NT2/D1 (cell line): ENCODE results near the gene FAM221A.

Source experiments
- DNase-seq: peaks from one replicate; pipeline ENCODE4 v3.0.0-alpha.2; 2011; ENCODE audit warnings: low read depth, low spot score
- H3K27me3 ChIP-seq: 2 replicates; pipeline ENCODE4 v1.6.0; 2011; ENCODE audit warnings: mild to moderate bottlenecking; ENCODE audit not compliant: insufficient read length, insufficient read depth
- H3K36me3 ChIP-seq: 2 replicates; pipeline ENCODE4 v1.6.1; 2011; ENCODE audit warnings: mild to moderate bottlenecking, low read length, mixed read lengths; ENCODE audit not compliant: insufficient read depth, insufficient read length
- H3K4me1 ChIP-seq: 2 replicates; pipeline ENCODE4 v1.5.1; 2011; ENCODE audit not compliant: insufficient read depth, insufficient read length
- H3K4me3 ChIP-seq: 2 replicates; pipeline ENCODE4 v1.5.1; 2011; ENCODE audit warnings: low read depth; ENCODE audit not compliant: insufficient read length
- H3K9ac ChIP-seq: 2 replicates; pipeline ENCODE4 v1.6.0; 2011; ENCODE audit warnings: low read depth; ENCODE audit not compliant: insufficient read length
- H3K9me3 ChIP-seq: 2 replicates; pipeline ENCODE4 v1.5.1; 2011; ENCODE audit warnings: mild to moderate bottlenecking, low read length; ENCODE audit not compliant: insufficient read depth
- SUZ12 ChIP-seq: IDR thresholded peaks from 2 replicates; pipeline ENCODE4 v1.6.1; 2011; ENCODE audit not compliant: insufficient read length, insufficient read depth; ENCODE audit errors: extremely low read depth
- YY1 ChIP-seq: IDR thresholded peaks from 2 replicates; pipeline ENCODE4 v1.6.1; 2011; ENCODE audit not compliant: insufficient read length, insufficient read depth
- ZNF274 ChIP-seq: IDR thresholded peaks from 2 replicates; pipeline ENCODE4 v1.6.1; 2011; ENCODE audit warnings: mild to moderate bottlenecking, low read depth, low read length

Gene FAM221A

GRCh38 chr7:23679898-23680413, at the start of gene FAM221A:
TSS of gene FAM221A (plus strand) at chr7:23680199. CDS start at chr7:23680219, 20 bp downstream.
- Histone ChIP-seq H3K36me3 (no peaks in the 10 kb centered on the region), H3K9me3 (no peaks in the 10 kb centered on the region; the same call in 1 of the 2 replicates), H3K4me3 (no peak within 1 kb of the TSS), H3K4me1 (no peaks in the 10 kb centered on the region), H3K9ac (no peak within 1 kb of the TSS), H3K27me3 (no peaks in the 10 kb centered on the region)
- DNase-seq, result no peak
- TF ChIP-seq ZNF274 (no peak), SUZ12 (no peak), YY1 (no peak)

GRCh38 chr7:23633417-23633816, 46.6 kb upstream of the FAM221A start:
- H3K4me3 ChIP-seq, result no peak overlapping the region
- no peak overlapping the region for H3K9ac ChIP-seq
- peaks cover 3% of the 10 kb centered on the region for H3K36me3 ChIP-seq
- no peaks in the 10 kb centered on the region for H3K27me3 ChIP-seq
- no peak for DNase-seq
- 0 out of 2 replicates have a peak, but pooled peaks cover 4% of the 10 kb centered on the region for H3K9me3 ChIP-seq
- TF ChIP-seq YY1, result no peak
- TF ChIP-seq ZNF274, result no peak
- TF ChIP-seq SUZ12, result no peak
- H3K4me1 ChIP-seq, result no peaks in the 10 kb centered on the region

- Histone ChIP-seq H3K4me1 (peaks cover 5% of the 10 kb centered on the region), H3K27me3 (no peaks in the 10 kb centered on the region), H3K4me3 (no peak overlapping the region), H3K9ac (no peak overlapping the region), H3K9me3 (no peaks in the 10 kb centered on the region), H3K36me3 (no peaks in the 10 kb centered on the region)
- TF ChIP-seq SUZ12, result no peak
- TF ChIP-seq YY1, result no peak
- no peak for TF ChIP-seq ZNF274
- no peak for DNase-seq
Observed at GRCh38 chr7:23645822-23646221, 34.2 kb upstream of the FAM221A start.

- no peak overlapping the region for H3K4me3 ChIP-seq
- H3K36me3 ChIP-seq, result no peaks in the 10 kb centered on the region
- TF ChIP-seq YY1 (no peak), SUZ12 (no peak), ZNF274 (no peak)
- no peaks in the 10 kb centered on the region for H3K4me1 ChIP-seq
- DNase-seq, result no peak
- H3K9ac ChIP-seq, result no peak overlapping the region
- H3K27me3 ChIP-seq, result no peaks in the 10 kb centered on the region
- H3K9me3 ChIP-seq, result peaks cover 44% of the 10 kb centered on the region
Observed at GRCh38 chr7:23653942-23654341, 26.1 kb upstream of the FAM221A start.

- H3K9ac ChIP-seq, result no peak overlapping the region
- H3K4me1 ChIP-seq, result no peaks in the 10 kb centered on the region
- no peaks in the 10 kb centered on the region for H3K27me3 ChIP-seq
- no peak overlapping the region for H3K4me3 ChIP-seq
- peak; percentile 57 for DNase-seq
- no peak for TF ChIP-seq YY1
- no peak for TF ChIP-seq SUZ12
- no peak for TF ChIP-seq ZNF274
- H3K9me3 ChIP-seq, result peaks cover 50% of the 10 kb centered on the region
- no peaks in the 10 kb centered on the region for H3K36me3 ChIP-seq
Observed at GRCh38 chr7:23654508-23654907, 25.5 kb upstream of the FAM221A start.

GRCh38 chr7:23655433-23655832, 24.6 kb upstream of the FAM221A start:
- TF ChIP-seq ZNF274 (no peak), SUZ12 (no peak), YY1 (no peak)
- no peaks in the 10 kb centered on the region for H3K27me3 ChIP-seq
- H3K4me1 ChIP-seq, result no peaks in the 10 kb centered on the region
- H3K9me3 ChIP-seq, result peaks cover 50% of the 10 kb centered on the region
- no peak for DNase-seq
- H3K4me3 ChIP-seq, result no peak overlapping the region
- H3K9ac ChIP-seq, result no peak overlapping the region
- H3K36me3 ChIP-seq, result no peaks in the 10 kb centered on the region

- DNase-seq, result no peak
- peaks cover 5% of the 10 kb centered on the region for H3K4me1 ChIP-seq
Observed at GRCh38 chr7:23658831-23659427, 21.1 kb upstream of the FAM221A start.

More at GRCh38 chr7:23658831-23659427, 21.1 kb upstream of the FAM221A start:
- Histone ChIP-seq H3K27me3 (no peaks in the 10 kb centered on the region), H3K9me3 (peaks cover 34% of the 10 kb centered on the region), H3K36me3 (no peaks in the 10 kb centered on the region), H3K9ac (no peak overlapping the region), H3K4me3 (no peak overlapping the region)
- TF ChIP-seq ZNF274, result no peak
- TF ChIP-seq SUZ12, result no peak
- TF ChIP-seq YY1, result no peak
